NK-92 (cell line): ENCODE data around the gene TMEM179B.
"Not testable (repeated sequence)": the region's sequence is repeated elsewhere in the genome, so short reads cannot be mapped to it uniquely, and the experiment has no call there.

ENCODE experiments used
- DNase-seq: peaks from one replicate; lab custom pipeline; 2025; ENCODE audit not compliant: unreplicated experiment; lab: John Stamatoyannopoulos, UW

Gene TMEM179B

GRCh38 chr11:62787005-62787759 is at the start of gene TMEM179B:
Gene TMEM179B (plus strand): TSS chr11:62787402. CDS start chr11:62787432, 30 bp downstream.
- DNase-seq: peak; percentile 85

- no peak for DNase-seq
Measured at GRCh38 chr11:62747475-62748160, 39.6 kb upstream of the TMEM179B start.

- not testable (repeated sequence) for DNase-seq
Measured at GRCh38 chr11:62749931-62750330, 37.3 kb upstream of the TMEM179B start.

GRCh38 chr11:62752177-62752785 is 34.9 kb upstream of the TMEM179B start:
- DNase-seq: no peak

- DNase-seq: no peak
Measured at GRCh38 chr11:62752994-62753735, 34.0 kb upstream of the TMEM179B start.

- peak; percentile 82 for DNase-seq
Measured at GRCh38 chr11:62753736-62754603, 33.2 kb upstream of the TMEM179B start, which contains the start of gene ZBTB3. Gene ZBTB3 (minus strand): TSS chr11:62754160. CDS start chr11:62753664, 496 bp downstream.

GRCh38 chr11:62755086-62755615 is 32.1 kb upstream of the TMEM179B start:
- DNase-seq: no peak

GRCh38 chr11:62757846-62758788 is 29.1 kb upstream of the TMEM179B start:
- no peak for DNase-seq

GRCh38 chr11:62760867-62761227 is 26.4 kb upstream of the TMEM179B start:
- not testable (repeated sequence) for DNase-seq

GRCh38 chr11:62770778-62771143 is 16.4 kb upstream of the TMEM179B start:
- DNase-seq: no peak

- no peak for DNase-seq
Measured at GRCh38 chr11:62771144-62772021, 15.8 kb upstream of the TMEM179B start, which contains the start of gene TAF6L. Gene TAF6L (plus strand): TSS chr11:62771396. CDS start chr11:62775784, 4,388 bp downstream.

GRCh38 chr11:62774407-62774806 is 12.8 kb upstream of the TMEM179B start:
- no peak for DNase-seq

GRCh38 chr11:62775646-62776045 is 11.6 kb upstream of the TMEM179B start:
- no peak for DNase-seq

GRCh38 chr11:62777389-62777788 is 9.8 kb upstream of the TMEM179B start:
- DNase-seq: no peak

- DNase-seq: no peak
Measured at GRCh38 chr11:62778441-62778840, 8.8 kb upstream of the TMEM179B start.

GRCh38 chr11:62782753-62783152 is 4.4 kb upstream of the TMEM179B start:
- DNase-seq: no peak

GRCh38 chr11:62786318-62787004 is 741 bp upstream of the TMEM179B start:
- DNase-seq: no peak
